Mucosa of descending colon (tissue), 3 donors: Measurements from ENCODE around the gene MEGF8. TPM values are rescaled to one million over a fixed set of nuclear protein-coding genes. Genes with fewer than 3 reads are reported as not detected.
A peak's percentile ranks its signal among the peaks of the same experiment; 100 is the strongest.

Experiments
- ATAC-seq: fragments of 200-7000 bp; cut with Tn5 transposase; one replicate; pipeline ENCODE4 v1.9.1; 2020; ENCODE audit warnings: mild to moderate bottlenecking, moderate library complexity
- DNase-seq, 3 donors: peaks; one replicate each; pipeline ENCODE4 v3.0.0-alpha.2; 2020
- H3K36me3 ChIP-seq: fragments of 200-600 bp; one replicate; pipeline ENCODE4 v1.8.0; 2021; ENCODE audit warnings: low read depth, mild to moderate bottlenecking
- H3K4me1 ChIP-seq: fragments of 200-600 bp; one replicate; pipeline ENCODE4 v1.8.0; 2021; ENCODE audit warnings: low read depth, mild to moderate bottlenecking
- H3K4me3 ChIP-seq: fragments of 200-600 bp; one replicate; pipeline ENCODE4 v1.8.0; 2021; ENCODE audit warnings: mild to moderate bottlenecking
- H3K9me3 ChIP-seq: fragments of 200-600 bp; one replicate; pipeline ENCODE4 v1.8.0; 2021; ENCODE audit warnings: mild to moderate bottlenecking
- intact Hi-C, 2 donors: fragments of 100-400 bp; cut with DNase I in 1 of 2; cut with micrococcal nuclease in 1 of 2; formaldehyde crosslinking; loops; one replicate each; pipeline versions ENCODE4 v1.11.0 to v1.11.1; 2022; cut with DNase I, micrococcal nuclease
- total RNA-seq, 3 donors: library from RNA; stranded (reverse); fragmentation: NEBNext Ultra II Directional in 2 of 3; extraction: Animal tissue kit (Norgen Biotek cat#: 25700) in 2 of 3; gene quantifications; one replicate each; pipeline versions ENCODE4 v1.2.1 to v1.2.4, GENCODE V29; 2021 to 2023
- TF ChIP-seq, protein P1 (sequence below): fragments of 200-600 bp; IDR thresholded peaks from one replicate; pipeline ENCODE4 v1.8.0; 2022; ENCODE audit warnings: antibody characterized with exemption, mild to moderate bottlenecking
- donor health status: DM: no; HTN: no; CAD: no; lungs with moderate emphysema.
- donor health status: DM: no; HTN: no; CAD: no.
- donor health status: DM: no; HTN: yes; CAD: no.

The MEGF8 gene
- total RNA-seq, 3 donors from 2014 or later: 17.6 to 27.0 (median 23.9) TPM

DNA sequence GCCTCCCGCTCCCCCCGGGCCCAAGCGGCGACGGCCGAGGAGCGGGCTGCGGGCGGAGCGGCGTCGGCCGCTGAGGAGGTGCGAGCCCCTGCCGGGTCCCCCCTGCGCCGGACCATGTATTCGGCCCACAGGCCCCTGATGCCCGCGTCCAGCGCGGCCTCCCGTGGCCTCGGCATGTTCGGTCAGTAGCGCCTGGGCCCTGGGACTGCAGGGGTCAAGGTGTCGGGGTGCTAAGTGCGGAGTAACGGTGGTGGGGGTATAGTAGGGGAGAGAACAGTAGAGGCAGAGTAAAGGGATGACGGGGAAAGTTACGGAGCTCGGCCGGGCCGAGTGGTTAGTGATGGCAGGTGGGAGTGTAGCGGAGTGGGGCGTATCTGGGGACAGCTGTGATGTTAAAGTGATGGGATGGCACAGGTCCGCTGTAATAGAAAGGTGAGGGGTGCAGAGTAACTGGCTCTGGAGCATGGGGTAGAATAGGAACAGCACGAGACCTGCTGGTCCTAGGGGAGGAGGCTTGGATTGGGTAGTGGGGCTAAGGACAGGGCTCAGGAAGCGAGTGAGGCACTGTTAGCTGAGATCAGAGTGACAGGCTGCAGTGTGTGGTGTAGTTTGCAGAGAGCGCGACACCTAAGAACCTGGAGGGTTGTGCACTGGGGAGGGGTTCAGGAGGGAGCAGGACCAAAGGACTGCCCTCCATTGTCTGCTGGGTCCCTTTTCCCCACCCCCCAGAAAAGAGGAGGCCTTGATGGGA lies 40.7 kb upstream of the MEGF8 start:
- ATAC-seq: no peak
- Histone ChIP-seq H3K9me3 (no peaks in the 10 kb centered on the region), H3K4me1 (peaks cover 39% of the 10 kb centered on the region), H3K4me3 (no peak overlapping the region), H3K36me3 (no peaks in the 10 kb centered on the region)
- intact Hi-C loops: loop anchor here in 1 of 2 donors (5.0 kb wide), 1 partner anchor 37 kb away; no protein-coding TSS in a partner anchor
- TF ChIP-seq, protein P1, sequence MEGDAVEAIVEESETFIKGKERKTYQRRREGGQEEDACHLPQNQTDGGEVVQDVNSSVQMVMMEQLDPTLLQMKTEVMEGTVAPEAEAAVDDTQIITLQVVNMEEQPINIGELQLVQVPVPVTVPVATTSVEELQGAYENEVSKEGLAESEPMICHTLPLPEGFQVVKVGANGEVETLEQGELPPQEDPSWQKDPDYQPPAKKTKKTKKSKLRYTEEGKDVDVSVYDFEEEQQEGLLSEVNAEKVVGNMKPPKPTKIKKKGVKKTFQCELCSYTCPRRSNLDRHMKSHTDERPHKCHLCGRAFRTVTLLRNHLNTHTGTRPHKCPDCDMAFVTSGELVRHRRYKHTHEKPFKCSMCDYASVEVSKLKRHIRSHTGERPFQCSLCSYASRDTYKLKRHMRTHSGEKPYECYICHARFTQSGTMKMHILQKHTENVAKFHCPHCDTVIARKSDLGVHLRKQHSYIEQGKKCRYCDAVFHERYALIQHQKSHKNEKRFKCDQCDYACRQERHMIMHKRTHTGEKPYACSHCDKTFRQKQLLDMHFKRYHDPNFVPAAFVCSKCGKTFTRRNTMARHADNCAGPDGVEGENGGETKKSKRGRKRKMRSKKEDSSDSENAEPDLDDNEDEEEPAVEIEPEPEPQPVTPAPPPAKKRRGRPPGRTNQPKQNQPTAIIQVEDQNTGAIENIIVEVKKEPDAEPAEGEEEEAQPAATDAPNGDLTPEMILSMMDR: no peak
- peak in 1 of 3 donors; percentile 64 for DNase-seq

DNA sequence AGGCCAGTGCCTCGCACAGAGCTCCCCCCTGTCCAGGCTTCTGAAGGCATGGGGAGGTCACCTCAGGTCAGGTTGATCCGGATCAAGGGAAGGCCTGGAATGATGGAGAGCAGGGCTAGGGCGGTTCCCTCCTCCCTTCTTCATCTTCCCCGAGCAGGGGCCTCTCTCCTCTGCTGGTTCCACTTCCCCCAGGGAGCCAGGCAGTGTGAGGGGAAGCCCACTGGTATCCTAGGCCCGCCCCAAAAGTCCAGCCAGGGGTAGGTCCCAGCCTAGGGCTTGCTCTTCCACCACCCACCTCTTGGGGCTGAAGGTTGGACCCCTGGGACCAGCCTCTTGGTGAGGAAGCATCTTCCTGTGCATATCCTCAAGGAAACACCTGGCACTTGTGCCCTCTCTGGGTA lies 39.9 kb upstream of the MEGF8 start:
- Histone ChIP-seq H3K9me3 (no peaks in the 10 kb centered on the region), H3K4me1 (peaks cover 39% of the 10 kb centered on the region), H3K4me3 (no peak overlapping the region), H3K36me3 (no peaks in the 10 kb centered on the region)
- ATAC-seq: no peak
- TF ChIP-seq, protein P1: no peak
- intact Hi-C loops: no loop called here
- no peak for DNase-seq

DNA sequence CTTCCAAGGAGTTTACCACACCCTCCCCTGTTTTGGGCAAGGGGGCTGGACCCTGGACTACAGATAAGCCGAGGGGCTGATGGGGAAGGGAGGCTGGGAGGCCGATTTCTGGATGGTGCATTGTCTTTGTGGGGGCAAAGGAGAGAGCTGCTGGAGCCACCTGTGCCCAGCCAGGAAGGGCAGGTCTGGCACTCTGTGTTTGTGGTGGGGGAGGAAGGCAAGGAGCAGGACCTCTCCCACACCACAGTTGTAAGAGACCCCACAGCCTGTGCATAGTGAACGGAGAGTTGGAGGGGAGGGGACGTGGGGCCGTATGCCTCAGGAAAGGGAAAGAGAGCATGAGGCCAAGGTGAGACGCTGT lies 39.5 kb upstream of the MEGF8 start:
- ATAC-seq: no peak
- H3K36me3 ChIP-seq: peaks cover 3% of the 10 kb centered on the region
- DNase-seq: no peak
- intact Hi-C loops: no loop called here
- H3K4me1 ChIP-seq: peaks cover 38% of the 10 kb centered on the region
- H3K4me3 ChIP-seq: no peak overlapping the region
- H3K9me3 ChIP-seq: no peaks in the 10 kb centered on the region
- TF ChIP-seq, protein P1: no peak

DNA sequence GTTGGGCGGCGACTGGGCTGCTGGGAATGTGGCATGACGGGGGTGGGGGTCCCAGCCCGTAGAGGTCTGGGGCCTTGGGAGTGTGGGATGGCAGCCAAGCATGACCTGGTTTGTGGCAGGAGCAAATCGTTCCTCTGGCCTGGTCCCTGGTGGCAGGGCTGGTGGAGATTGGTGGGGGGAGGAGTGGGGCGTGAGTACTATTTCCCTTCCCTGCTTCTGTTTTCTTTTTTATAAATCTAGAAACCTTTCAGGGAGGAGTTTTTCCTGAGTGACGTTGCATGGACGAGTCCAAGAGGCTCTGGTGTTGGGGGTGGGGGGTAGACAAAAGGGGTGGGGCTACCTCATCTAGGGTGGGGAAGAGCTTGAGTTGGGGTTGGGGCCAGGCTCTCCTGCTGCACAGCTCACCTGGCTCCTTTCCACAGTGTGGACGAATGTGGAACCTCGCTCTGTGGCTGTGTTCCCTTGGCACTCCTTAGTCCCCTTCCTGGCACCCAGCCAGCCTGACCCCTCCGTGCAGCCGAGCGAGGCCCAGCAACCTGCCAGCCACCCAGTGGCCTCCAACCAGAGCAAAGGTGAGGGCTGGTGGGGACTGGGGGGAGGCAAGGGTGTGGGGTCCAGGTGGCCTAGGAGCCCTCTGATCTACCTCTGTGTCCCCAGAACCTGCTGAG lies 39.0 kb upstream of the MEGF8 start:
- ATAC-seq: no peak
- no peak overlapping the region for H3K4me3 ChIP-seq
- peak in 1 of 3 donors; percentile 56 for DNase-seq
- intact Hi-C loops: no loop called here
- no peaks in the 10 kb centered on the region for H3K9me3 ChIP-seq
- TF ChIP-seq, protein P1: no peak
- H3K4me1 ChIP-seq: peaks cover 38% of the 10 kb centered on the region
- H3K36me3 ChIP-seq: peaks cover 3% of the 10 kb centered on the region

DNA sequence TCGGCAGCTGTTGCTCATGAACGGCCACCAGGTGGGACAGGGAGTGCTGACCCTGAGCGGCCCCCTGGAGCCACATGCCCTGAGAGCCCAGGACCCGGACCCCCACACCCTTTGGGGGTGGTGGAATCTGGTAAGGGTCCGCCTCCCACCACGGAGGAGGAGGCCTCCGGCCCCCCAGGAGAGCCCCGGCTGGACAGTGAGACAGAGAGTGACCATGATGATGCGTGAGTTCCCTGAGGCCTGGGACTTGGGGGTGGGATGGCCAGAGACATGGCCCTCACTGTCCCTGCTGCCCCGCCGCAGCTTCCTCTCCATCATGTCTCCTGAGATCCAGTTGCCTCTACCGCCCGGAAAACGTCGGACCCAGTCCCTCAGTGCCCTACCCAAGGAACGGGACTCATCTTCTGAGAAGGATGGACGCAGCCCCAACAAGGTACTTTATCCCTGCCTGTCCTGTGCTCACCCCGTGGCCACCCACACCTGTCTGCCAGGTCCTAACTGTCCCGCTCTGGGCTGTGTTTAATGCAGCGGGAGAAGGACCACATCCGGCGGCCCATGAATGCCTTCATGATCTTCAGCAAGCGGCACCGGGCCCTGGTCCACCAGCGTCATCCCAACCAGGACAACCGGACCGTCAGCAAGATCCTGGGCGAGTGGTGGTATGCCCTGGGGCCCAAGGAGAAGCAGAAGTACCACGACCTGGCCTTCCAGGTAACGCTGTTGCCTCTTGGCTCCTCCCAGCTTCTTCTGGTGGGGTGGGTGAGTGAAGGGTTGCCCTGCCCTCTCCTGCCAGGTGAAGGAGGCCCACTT lies 38.2 kb upstream of the MEGF8 start:
- TF ChIP-seq, protein P1: no peak
- DNase-seq (no peak), ATAC-seq (no peak)
- peaks cover 3% of the 10 kb centered on the region for H3K36me3 ChIP-seq
- H3K9me3 ChIP-seq: no peaks in the 10 kb centered on the region
- no peak overlapping the region for H3K4me3 ChIP-seq
- intact Hi-C loops: no loop called here
- peaks cover 31% of the 10 kb centered on the region for H3K4me1 ChIP-seq
